HEK293 (cell line): ENCODE results near the gene AMMECR1.
A peak's percentile ranks its signal among the peaks of the same experiment; 100 is the strongest.

Source experiments
- CTCF ChIA-PET: fragments of 350-600 bp; formaldehyde crosslinking; extraction: SDS; loops from one replicate; lab custom pipeline; 2021; ENCODE audit warnings: antibody characterized with exemption; lab: Yijun Ruan, JAX
- POLR2A ChIA-PET: fragments of 300-600 bp; formaldehyde crosslinking; extraction: SDS; loops from one replicate; lab custom pipeline; 2020; ENCODE audit warnings: antibody characterized with exemption, inconsistent platforms; lab: Yijun Ruan, JAX
- H3K27ac ChIP-seq: fragments of 200-500 bp; sonication (Bioruptor generic); 2 replicates; pipeline ENCODE4 v1.5.1; 2014; ENCODE audit warnings: low read depth, low read length, control low read depth, inconsistent platforms; ENCODE audit errors: extremely low read depth
- H3K36me3 ChIP-seq, 2 experiments: fragments of 200-500 bp in 1 of 2; sonication (Bioruptor generic) in 1 of 2; 1 replicate in 1 of 2; 2 replicates in 1 of 2; pipeline ENCODE4 v1.5.1; 2014 to 2017; ENCODE audit warnings: inconsistent platforms in 2 of 2, low read length in 2 of 2; ENCODE audit not compliant: control insufficient read depth in 2 of 2, insufficient read depth in 1 of 2
- H3K4me1 ChIP-seq: fragments of 200-500 bp; sonication (Bioruptor generic); 2 replicates; pipeline ENCODE4 v1.5.1; 2014; ENCODE audit warnings: mild to moderate bottlenecking, low read length, inconsistent platforms; ENCODE audit not compliant: control insufficient read depth, insufficient read depth
- H3K4me3 ChIP-seq: 2 replicates; pipeline ENCODE4 v1.5.1; 2011; ENCODE audit warnings: low read depth, mild to moderate bottlenecking, control low read depth, low read length, moderate library complexity
- H3K9me3 ChIP-seq: fragments of 200-500 bp; sonication (Bioruptor generic); 2 replicates; pipeline ENCODE4 v1.5.1; 2014; ENCODE audit warnings: low read depth, low read length, inconsistent platforms; ENCODE audit not compliant: control insufficient read depth, insufficient read depth
- EGR2 ChIP-seq: fragments of 450-650 bp; formaldehyde crosslinking; IDR thresholded peaks from 2 replicates; pipeline ENCODE4 v1.5.1; 2016; ENCODE audit warnings: low read depth, missing biosample characterization, missing genetic modification characterization
- GLIS2 ChIP-seq: fragments of 450-650 bp; formaldehyde crosslinking; IDR thresholded peaks from 2 replicates; pipeline ENCODE4 v1.5.1; 2016; ENCODE audit warnings: missing biosample characterization, missing genetic modification characterization
- YY2 ChIP-seq: fragments of 450-650 bp; formaldehyde crosslinking; IDR thresholded peaks from 2 replicates; pipeline ENCODE4 v1.5.1; 2016; ENCODE audit warnings: missing biosample characterization, missing genetic modification characterization
- ZBTB20 ChIP-seq: fragments of 450-650 bp; formaldehyde crosslinking; IDR thresholded peaks from 2 replicates; pipeline ENCODE4 v1.5.1; 2016; ENCODE audit warnings: missing biosample characterization, missing genetic modification characterization
- ZBTB48 ChIP-seq: fragments of 450-650 bp; formaldehyde crosslinking; IDR thresholded peaks from 2 replicates; pipeline ENCODE4 v1.5.1; 2016; ENCODE audit warnings: missing biosample characterization, missing genetic modification characterization
- ZBTB8A ChIP-seq: fragments of 450-650 bp; formaldehyde crosslinking; IDR thresholded peaks from 2 replicates; pipeline ENCODE4 v1.5.1; 2016; ENCODE audit warnings: missing biosample characterization, missing genetic modification characterization
- ZFHX2 ChIP-seq: fragments of 450-650 bp; formaldehyde crosslinking; conservative IDR thresholded peaks from 2 replicates; pipeline ENCODE4 v1.5.1; 2016; ENCODE audit warnings: missing biosample characterization, missing genetic modification characterization
- ZNF2 ChIP-seq: fragments of 450-650 bp; formaldehyde crosslinking; IDR thresholded peaks from 2 replicates; pipeline ENCODE4 v1.5.1; 2016; ENCODE audit warnings: missing biosample characterization, missing genetic modification characterization
- ZNF335 ChIP-seq: fragments of 450-650 bp; formaldehyde crosslinking; conservative IDR thresholded peaks from 2 replicates; pipeline ENCODE4 v1.5.1; 2016; ENCODE audit warnings: missing biosample characterization, missing genetic modification characterization
- ZNF473 ChIP-seq: fragments of 450-650 bp; formaldehyde crosslinking; IDR thresholded peaks from 2 replicates; pipeline ENCODE4 v1.5.1; 2017; ENCODE audit warnings: missing biosample characterization, missing genetic modification characterization
- ZNF600 ChIP-seq: fragments of 450-650 bp; formaldehyde crosslinking; IDR thresholded peaks from 2 replicates; pipeline ENCODE4 v1.5.1; 2016; ENCODE audit warnings: missing biosample characterization, missing genetic modification characterization
- ZNF654 ChIP-seq: fragments of 450-650 bp; formaldehyde crosslinking; IDR thresholded peaks from 2 replicates; pipeline ENCODE4 v1.5.1; 2016; ENCODE audit warnings: low read depth, missing biosample characterization, missing genetic modification characterization
- ZNF660 ChIP-seq: fragments of 450-650 bp; IDR thresholded peaks from 2 replicates; pipeline ENCODE4 v1.5.1; 2018; ENCODE audit warnings: missing biosample characterization, mild to moderate bottlenecking, missing genetic modification characterization
- ZNF76 ChIP-seq: fragments of 450-650 bp; formaldehyde crosslinking; IDR thresholded peaks from 2 replicates; pipeline ENCODE4; 2016; ENCODE audit warnings: low read depth, missing biosample characterization, missing genetic modification characterization, borderline replicate concordance
- ZNF843 ChIP-seq: fragments of 450-650 bp; formaldehyde crosslinking; IDR thresholded peaks from 2 replicates; pipeline ENCODE4 v1.5.1; 2016; ENCODE audit warnings: missing biosample characterization, missing genetic modification characterization
- TF ChIP-seq, protein P1 (sequence below): fragments of 450-650 bp; formaldehyde crosslinking; IDR thresholded peaks from 2 replicates; pipeline ENCODE4 v1.5.1; 2016; ENCODE audit warnings: missing biosample characterization, missing genetic modification characterization
- TF ChIP-seq, protein P2 (sequence below): fragments of 450-650 bp; formaldehyde crosslinking; IDR thresholded peaks from 2 replicates; pipeline ENCODE4 v1.5.1; 2017; ENCODE audit warnings: missing biosample characterization, mild to moderate bottlenecking, missing genetic modification characterization, moderate library complexity
- TF ChIP-seq, protein P3 (sequence below): fragments of 450-650 bp; formaldehyde crosslinking; IDR thresholded peaks from 2 replicates; pipeline ENCODE4 v1.5.1; 2017; ENCODE audit warnings: missing biosample characterization, missing genetic modification characterization
- TF ChIP-seq, protein P4 (sequence below): fragments of 450-650 bp; formaldehyde crosslinking; IDR thresholded peaks from 2 replicates; pipeline ENCODE4 v1.5.1; 2017; ENCODE audit warnings: missing biosample characterization, missing genetic modification characterization
- TF ChIP-seq, protein P5 (sequence below): fragments of 450-650 bp; formaldehyde crosslinking; IDR thresholded peaks from 2 replicates; pipeline ENCODE4 v1.5.1; 2016; ENCODE audit warnings: missing biosample characterization, missing genetic modification characterization
- TF ChIP-seq, protein P6 (sequence below): sonication (generic); formaldehyde crosslinking; IDR thresholded peaks from 2 replicates; pipeline ENCODE4 v1.8.1; 2022; ENCODE audit warnings: mild to moderate bottlenecking, moderate library complexity, missing genetic modification reagents

Gene AMMECR1

DNA sequence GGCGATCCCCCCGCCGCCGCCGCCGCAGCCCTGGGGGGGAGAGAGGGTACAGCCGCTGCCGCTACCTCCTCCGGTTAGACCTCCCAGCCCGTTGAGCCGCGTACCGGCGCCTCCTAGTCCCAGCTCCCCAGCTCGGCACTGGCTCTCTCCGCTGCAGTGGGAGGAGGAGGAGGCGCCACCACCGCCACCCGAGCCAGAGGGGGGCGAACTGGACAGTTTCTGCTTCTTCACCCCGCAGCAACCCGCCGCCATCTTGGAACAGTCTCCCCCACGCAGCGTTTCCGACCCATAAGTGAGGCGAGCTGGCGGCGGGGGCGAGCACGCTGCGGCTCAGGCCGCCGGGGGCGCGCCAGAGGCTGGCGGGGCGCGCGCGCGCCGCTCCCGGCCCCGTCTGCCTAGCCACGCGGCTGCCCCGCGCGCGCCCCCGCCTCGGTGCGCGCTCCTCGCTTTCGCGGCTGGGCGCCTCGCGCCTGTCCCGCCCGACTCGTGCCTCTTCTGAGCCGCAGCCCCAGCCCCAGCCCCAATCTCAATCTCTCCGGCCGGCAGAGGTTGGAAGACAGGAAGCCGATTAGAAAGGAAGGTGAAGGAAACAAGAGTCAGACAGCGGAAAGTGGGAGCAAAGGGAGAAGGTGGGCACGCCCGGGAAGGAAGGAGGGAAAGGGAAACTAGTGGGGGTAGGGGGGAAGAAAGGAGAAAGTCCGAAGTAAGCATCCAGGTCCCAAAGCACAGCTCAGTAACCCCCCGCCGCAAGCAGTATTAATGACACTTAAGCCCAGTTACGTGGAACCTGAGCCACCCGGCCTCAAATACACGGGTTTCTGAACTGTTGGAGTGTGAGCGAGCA is at the start of gene AMMECR1:
AMMECR1 (minus strand) TSS at position 266 of the 844 bp plus-strand sequence; CDS start at position 252, 14 bp downstream.
- peaks cover 10% of the 10 kb centered on the region for H3K4me1 ChIP-seq
- ChIA-PET POLR2A (interaction anchor here (1.0 to 1.3 kb wide), 4 partner anchors 14 to 171 kb away, joined by 3 to 4 read pairs (median 3); no protein-coding TSS in a partner anchor), CTCF (interaction anchor here (2.1 kb wide), 1 partner anchor 90 kb away, joined by 11 read pairs; no protein-coding TSS in a partner anchor)
- peak within 1 kb of the TSS; percentile 90 for H3K4me3 ChIP-seq
- H3K27ac ChIP-seq: peak within 1 kb of the TSS; percentile 89
- H3K9me3 ChIP-seq: no peaks in the 10 kb centered on the region
- H3K36me3 ChIP-seq: no peaks in the 10 kb centered on the region
- TF ChIP-seq EGR2 (tag by site-specific recombination) (peak; percentile 51), GLIS2 (tag by site-specific recombination) (peak; percentile 95), ZFHX2 (tag by site-specific recombination) (peak; percentile 78), ZNF473 (tag by site-specific recombination) (no peak), ZNF843 (tag by site-specific recombination) (0 out of 2 replicates have a peak, but pooled peaks have one; percentile 15), ZNF76 (tag by site-specific recombination) (0 out of 2 replicates have a peak, but pooled peaks have one; percentile 27), ZNF2 (tag by site-specific recombination) (peak; percentile 26), YY2 (tag by site-specific recombination) (peak; percentile 56), ZNF335 (0 out of 2 replicates have a peak, but pooled peaks have one; percentile 26), ZNF654 (tag by site-specific recombination) (no peak), ZBTB8A (tag by site-specific recombination) (peak; percentile 92), ZBTB20 (tag by site-specific recombination) (peak; percentile 95), ZBTB48 (tag by site-specific recombination) (no peak), ZNF660 (tag by site-specific recombination) (peak; percentile 68; the same call in 1 of the 2 replicates), ZNF600 (tag by site-specific recombination) (peak; percentile 9; the same call in 1 of the 2 replicates)
- TF ChIP-seq, protein P1, sequence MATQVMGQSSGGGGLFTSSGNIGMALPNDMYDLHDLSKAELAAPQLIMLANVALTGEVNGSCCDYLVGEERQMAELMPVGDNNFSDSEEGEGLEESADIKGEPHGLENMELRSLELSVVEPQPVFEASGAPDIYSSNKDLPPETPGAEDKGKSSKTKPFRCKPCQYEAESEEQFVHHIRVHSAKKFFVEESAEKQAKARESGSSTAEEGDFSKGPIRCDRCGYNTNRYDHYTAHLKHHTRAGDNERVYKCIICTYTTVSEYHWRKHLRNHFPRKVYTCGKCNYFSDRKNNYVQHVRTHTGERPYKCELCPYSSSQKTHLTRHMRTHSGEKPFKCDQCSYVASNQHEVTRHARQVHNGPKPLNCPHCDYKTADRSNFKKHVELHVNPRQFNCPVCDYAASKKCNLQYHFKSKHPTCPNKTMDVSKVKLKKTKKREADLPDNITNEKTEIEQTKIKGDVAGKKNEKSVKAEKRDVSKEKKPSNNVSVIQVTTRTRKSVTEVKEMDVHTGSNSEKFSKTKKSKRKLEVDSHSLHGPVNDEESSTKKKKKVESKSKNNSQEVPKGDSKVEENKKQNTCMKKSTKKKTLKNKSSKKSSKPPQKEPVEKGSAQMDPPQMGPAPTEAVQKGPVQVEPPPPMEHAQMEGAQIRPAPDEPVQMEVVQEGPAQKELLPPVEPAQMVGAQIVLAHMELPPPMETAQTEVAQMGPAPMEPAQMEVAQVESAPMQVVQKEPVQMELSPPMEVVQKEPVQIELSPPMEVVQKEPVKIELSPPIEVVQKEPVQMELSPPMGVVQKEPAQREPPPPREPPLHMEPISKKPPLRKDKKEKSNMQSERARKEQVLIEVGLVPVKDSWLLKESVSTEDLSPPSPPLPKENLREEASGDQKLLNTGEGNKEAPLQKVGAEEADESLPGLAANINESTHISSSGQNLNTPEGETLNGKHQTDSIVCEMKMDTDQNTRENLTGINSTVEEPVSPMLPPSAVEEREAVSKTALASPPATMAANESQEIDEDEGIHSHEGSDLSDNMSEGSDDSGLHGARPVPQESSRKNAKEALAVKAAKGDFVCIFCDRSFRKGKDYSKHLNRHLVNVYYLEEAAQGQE (tag by site-specific recombination): peak; percentile 15; the same call in 1 of the 2 replicates
- TF ChIP-seq, protein P2, sequence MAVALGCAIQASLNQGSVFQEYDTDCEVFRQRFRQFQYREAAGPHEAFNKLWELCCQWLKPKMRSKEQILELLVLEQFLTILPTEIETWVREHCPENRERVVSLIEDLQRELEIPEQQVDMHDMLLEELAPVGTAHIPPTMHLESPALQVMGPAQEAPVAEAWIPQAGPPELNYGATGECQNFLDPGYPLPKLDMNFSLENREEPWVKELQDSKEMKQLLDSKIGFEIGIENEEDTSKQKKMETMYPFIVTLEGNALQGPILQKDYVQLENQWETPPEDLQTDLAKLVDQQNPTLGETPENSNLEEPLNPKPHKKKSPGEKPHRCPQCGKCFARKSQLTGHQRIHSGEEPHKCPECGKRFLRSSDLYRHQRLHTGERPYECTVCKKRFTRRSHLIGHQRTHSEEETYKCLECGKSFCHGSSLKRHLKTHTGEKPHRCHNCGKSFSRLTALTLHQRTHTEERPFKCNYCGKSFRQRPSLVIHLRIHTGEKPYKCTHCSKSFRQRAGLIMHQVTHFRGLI (tag by site-specific recombination): peak; percentile 62; the same call in 1 of the 2 replicates
- TF ChIP-seq, protein P3, sequence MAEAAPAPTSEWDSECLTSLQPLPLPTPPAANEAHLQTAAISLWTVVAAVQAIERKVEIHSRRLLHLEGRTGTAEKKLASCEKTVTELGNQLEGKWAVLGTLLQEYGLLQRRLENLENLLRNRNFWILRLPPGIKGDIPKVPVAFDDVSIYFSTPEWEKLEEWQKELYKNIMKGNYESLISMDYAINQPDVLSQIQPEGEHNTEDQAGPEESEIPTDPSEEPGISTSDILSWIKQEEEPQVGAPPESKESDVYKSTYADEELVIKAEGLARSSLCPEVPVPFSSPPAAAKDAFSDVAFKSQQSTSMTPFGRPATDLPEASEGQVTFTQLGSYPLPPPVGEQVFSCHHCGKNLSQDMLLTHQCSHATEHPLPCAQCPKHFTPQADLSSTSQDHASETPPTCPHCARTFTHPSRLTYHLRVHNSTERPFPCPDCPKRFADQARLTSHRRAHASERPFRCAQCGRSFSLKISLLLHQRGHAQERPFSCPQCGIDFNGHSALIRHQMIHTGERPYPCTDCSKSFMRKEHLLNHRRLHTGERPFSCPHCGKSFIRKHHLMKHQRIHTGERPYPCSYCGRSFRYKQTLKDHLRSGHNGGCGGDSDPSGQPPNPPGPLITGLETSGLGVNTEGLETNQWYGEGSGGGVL (tag by site-specific recombination): peak; percentile 92
- TF ChIP-seq, protein P4, sequence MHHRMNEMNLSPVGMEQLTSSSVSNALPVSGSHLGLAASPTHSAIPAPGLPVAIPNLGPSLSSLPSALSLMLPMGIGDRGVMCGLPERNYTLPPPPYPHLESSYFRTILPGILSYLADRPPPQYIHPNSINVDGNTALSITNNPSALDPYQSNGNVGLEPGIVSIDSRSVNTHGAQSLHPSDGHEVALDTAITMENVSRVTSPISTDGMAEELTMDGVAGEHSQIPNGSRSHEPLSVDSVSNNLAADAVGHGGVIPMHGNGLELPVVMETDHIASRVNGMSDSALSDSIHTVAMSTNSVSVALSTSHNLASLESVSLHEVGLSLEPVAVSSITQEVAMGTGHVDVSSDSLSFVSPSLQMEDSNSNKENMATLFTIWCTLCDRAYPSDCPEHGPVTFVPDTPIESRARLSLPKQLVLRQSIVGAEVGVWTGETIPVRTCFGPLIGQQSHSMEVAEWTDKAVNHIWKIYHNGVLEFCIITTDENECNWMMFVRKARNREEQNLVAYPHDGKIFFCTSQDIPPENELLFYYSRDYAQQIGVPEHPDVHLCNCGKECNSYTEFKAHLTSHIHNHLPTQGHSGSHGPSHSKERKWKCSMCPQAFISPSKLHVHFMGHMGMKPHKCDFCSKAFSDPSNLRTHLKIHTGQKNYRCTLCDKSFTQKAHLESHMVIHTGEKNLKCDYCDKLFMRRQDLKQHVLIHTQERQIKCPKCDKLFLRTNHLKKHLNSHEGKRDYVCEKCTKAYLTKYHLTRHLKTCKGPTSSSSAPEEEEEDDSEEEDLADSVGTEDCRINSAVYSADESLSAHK (tag by site-specific recombination): 0 out of 2 replicates have a peak, but pooled peaks have one; percentile 38
- TF ChIP-seq, protein P5, sequence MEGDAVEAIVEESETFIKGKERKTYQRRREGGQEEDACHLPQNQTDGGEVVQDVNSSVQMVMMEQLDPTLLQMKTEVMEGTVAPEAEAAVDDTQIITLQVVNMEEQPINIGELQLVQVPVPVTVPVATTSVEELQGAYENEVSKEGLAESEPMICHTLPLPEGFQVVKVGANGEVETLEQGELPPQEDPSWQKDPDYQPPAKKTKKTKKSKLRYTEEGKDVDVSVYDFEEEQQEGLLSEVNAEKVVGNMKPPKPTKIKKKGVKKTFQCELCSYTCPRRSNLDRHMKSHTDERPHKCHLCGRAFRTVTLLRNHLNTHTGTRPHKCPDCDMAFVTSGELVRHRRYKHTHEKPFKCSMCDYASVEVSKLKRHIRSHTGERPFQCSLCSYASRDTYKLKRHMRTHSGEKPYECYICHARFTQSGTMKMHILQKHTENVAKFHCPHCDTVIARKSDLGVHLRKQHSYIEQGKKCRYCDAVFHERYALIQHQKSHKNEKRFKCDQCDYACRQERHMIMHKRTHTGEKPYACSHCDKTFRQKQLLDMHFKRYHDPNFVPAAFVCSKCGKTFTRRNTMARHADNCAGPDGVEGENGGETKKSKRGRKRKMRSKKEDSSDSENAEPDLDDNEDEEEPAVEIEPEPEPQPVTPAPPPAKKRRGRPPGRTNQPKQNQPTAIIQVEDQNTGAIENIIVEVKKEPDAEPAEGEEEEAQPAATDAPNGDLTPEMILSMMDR: peak; percentile 78
- TF ChIP-seq, protein P6, sequence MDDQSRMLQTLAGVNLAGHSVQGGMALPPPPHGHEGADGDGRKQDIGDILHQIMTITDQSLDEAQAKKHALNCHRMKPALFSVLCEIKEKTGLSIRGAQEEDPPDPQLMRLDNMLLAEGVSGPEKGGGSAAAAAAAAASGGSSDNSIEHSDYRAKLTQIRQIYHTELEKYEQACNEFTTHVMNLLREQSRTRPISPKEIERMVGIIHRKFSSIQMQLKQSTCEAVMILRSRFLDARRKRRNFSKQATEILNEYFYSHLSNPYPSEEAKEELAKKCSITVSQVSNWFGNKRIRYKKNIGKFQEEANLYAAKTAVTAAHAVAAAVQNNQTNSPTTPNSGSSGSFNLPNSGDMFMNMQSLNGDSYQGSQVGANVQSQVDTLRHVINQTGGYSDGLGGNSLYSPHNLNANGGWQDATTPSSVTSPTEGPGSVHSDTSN: 0 out of 2 replicates have a peak, but pooled peaks have one; percentile 47
